Loucy (cell line): Measurements from ENCODE around the gene TRIM26.

Experiments used
- H2AFZ ChIP-seq: fragments of 200-600 bp; sonication (generic); 2 replicates; pipeline ENCODE4 v1.6.0; 2016; ENCODE audit warnings: antibody characterized with exemption, mild to moderate bottlenecking, low read length, moderate library complexity
- H3F3A ChIP-seq: fragments of 200-600 bp; 2 replicates; pipeline ENCODE4 v1.6.0; 2016; ENCODE audit warnings: antibody characterized with exemption, low read depth, mild to moderate bottlenecking
- H3K27me3 ChIP-seq: fragments of 200-600 bp; sonication (generic); 2 replicates; pipeline ENCODE4 v1.6.1; 2014; ENCODE audit warnings: low read length, mild to moderate bottlenecking; ENCODE audit not compliant: insufficient read depth, poor library complexity, severe bottlenecking
- H3K36me3 ChIP-seq: fragments of 200-600 bp; sonication (generic); 2 replicates; pipeline ENCODE4 v1.6.1; 2016; ENCODE audit warnings: low read length; ENCODE audit not compliant: insufficient read depth
- H3K4me1 ChIP-seq: fragments of 200-600 bp; sonication (generic); 2 replicates; pipeline ENCODE4 v1.5.1; 2014; ENCODE audit warnings: low read length, mild to moderate bottlenecking; ENCODE audit not compliant: insufficient read depth, poor library complexity, severe bottlenecking
- H3K4me2 ChIP-seq: fragments of 200-600 bp; sonication (generic); 2 replicates; pipeline ENCODE4 v1.6.0; 2014; ENCODE audit warnings: antibody characterized with exemption, low read length, low read depth, mild to moderate bottlenecking; ENCODE audit not compliant: poor library complexity, severe bottlenecking
- H3K4me3 ChIP-seq: fragments of 200-600 bp; sonication (generic); 2 replicates; pipeline ENCODE4 v1.5.1; 2014; ENCODE audit warnings: low read length, mild to moderate bottlenecking, mixed read lengths; ENCODE audit not compliant: poor library complexity, severe bottlenecking
- H3K79me2 ChIP-seq: fragments of 200-600 bp; sonication (generic); 2 replicates; pipeline ENCODE4 v1.6.1; 2014; ENCODE audit warnings: low read length; ENCODE audit not compliant: insufficient read depth
- H3K9ac ChIP-seq: fragments of 200-600 bp; sonication (generic); 2 replicates; pipeline ENCODE4 v1.6.0; 2014; ENCODE audit warnings: mild to moderate bottlenecking, low read depth, low read length, moderate library complexity; ENCODE audit not compliant: poor library complexity, severe bottlenecking
- H3K9me2 ChIP-seq: fragments of 200-600 bp; sonication (generic); replicated peaks from 2 replicates; pipeline ENCODE4 v1.6.1; 2016; ENCODE audit warnings: low read depth, low read length, mixed read lengths
- H3K9me3 ChIP-seq: fragments of 200-600 bp; sonication (generic); 2 replicates; pipeline ENCODE4 v1.6.1; 2014; ENCODE audit warnings: mild to moderate bottlenecking, antibody characterized with exemption, low read length, low read depth; ENCODE audit not compliant: insufficient read depth
- H4K20me1 ChIP-seq: fragments of 200-600 bp; sonication (generic); 2 replicates; pipeline ENCODE4 v1.6.0; 2014; ENCODE audit warnings: antibody characterized with exemption, low read length, mild to moderate bottlenecking; ENCODE audit not compliant: insufficient read depth, poor library complexity, severe bottlenecking
- CTCF ChIP-seq: fragments of 200-600 bp; sonication (generic); conservative IDR thresholded peaks from 2 replicates; pipeline ENCODE4 v1.5.1; 2014; ENCODE audit warnings: mild to moderate bottlenecking, antibody characterized with exemption, low read length
- EZH2phosphoT487 ChIP-seq: fragments of 200-600 bp; IDR thresholded peaks from 2 replicates; pipeline ENCODE4 v1.6.1; 2018; ENCODE audit warnings: antibody characterized with exemption, mild to moderate bottlenecking, moderate library complexity, borderline replicate concordance

Gene TRIM26

GRCh38 chr6:30156262-30156599, 57.0 kb downstream of the TRIM26 start:
- H3K4me2 ChIP-seq, result no peak overlapping the region
- H3K36me3 ChIP-seq, result no peaks in the 10 kb centered on the region
- no peaks in the 10 kb centered on the region for H3K79me2 ChIP-seq
- H3K27me3 ChIP-seq, result no peaks in the 10 kb centered on the region
- no peak overlapping the region for H3K4me3 ChIP-seq
- H2AFZ ChIP-seq, result no peak overlapping the region
- no peaks in the 10 kb centered on the region for H3K9me2 ChIP-seq
- H3K4me1 ChIP-seq, result peaks cover 32% of the 10 kb centered on the region
- TF ChIP-seq EZH2phosphoT487, result no peak
- no peak for TF ChIP-seq CTCF
- H3K9me3 ChIP-seq, result no peaks in the 10 kb centered on the region
- no peaks in the 10 kb centered on the region for H4K20me1 ChIP-seq
- H3K9ac ChIP-seq, result no peak overlapping the region
- H3F3A ChIP-seq, result no peaks in the 10 kb centered on the region

GRCh38 chr6:30155520-30156261, 57.5 kb downstream of the TRIM26 start:
- H2AFZ ChIP-seq, result no peak overlapping the region
- H3K9me2 ChIP-seq, result no peaks in the 10 kb centered on the region

GRCh38 chr6:30154709-30155519, 58.3 kb downstream of the TRIM26 start:
- no peaks in the 10 kb centered on the region for H3K9me2 ChIP-seq
- no peaks in the 10 kb centered on the region for H3K79me2 ChIP-seq
- TF ChIP-seq CTCF (0 out of 2 replicates have a peak, but pooled peaks have one; percentile 28), EZH2phosphoT487 (no peak)
- H3K9ac ChIP-seq, result no peak overlapping the region
- H3K4me3 ChIP-seq, result no peak overlapping the region
- H3K9me3 ChIP-seq, result no peaks in the 10 kb centered on the region
- no peak overlapping the region for H2AFZ ChIP-seq
- peaks cover 46% of the 10 kb centered on the region for H3K4me1 ChIP-seq
- H3K27me3 ChIP-seq, result no peaks in the 10 kb centered on the region
- no peak overlapping the region for H3K4me2 ChIP-seq
- H4K20me1 ChIP-seq, result no peaks in the 10 kb centered on the region
- H3F3A ChIP-seq, result no peaks in the 10 kb centered on the region
- H3K36me3 ChIP-seq, result no peaks in the 10 kb centered on the region

More at GRCh38 chr6:30155520-30156261, 57.5 kb downstream of the TRIM26 start:
- no peaks in the 10 kb centered on the region for H4K20me1 ChIP-seq
- no peak overlapping the region for H3K9ac ChIP-seq
- H3K79me2 ChIP-seq, result no peaks in the 10 kb centered on the region
- no peaks in the 10 kb centered on the region for H3K27me3 ChIP-seq
- H3K4me1 ChIP-seq, result peaks cover 38% of the 10 kb centered on the region
- no peak overlapping the region for H3K4me2 ChIP-seq
- H3F3A ChIP-seq, result no peaks in the 10 kb centered on the region
- no peak overlapping the region for H3K4me3 ChIP-seq
- no peak for TF ChIP-seq EZH2phosphoT487
- no peak for TF ChIP-seq CTCF
- H3K9me3 ChIP-seq, result no peaks in the 10 kb centered on the region
- H3K36me3 ChIP-seq, result no peaks in the 10 kb centered on the region
